C4-2B (cell line): ENCODE data around the gene ADRA1B.

Experiments
- H3K27ac ChIP-seq: fragments of 450-650 bp; 2 replicates; pipeline ENCODE4 v1.5.1; 2017
- ZFX ChIP-seq: fragments of 450-650 bp; IDR thresholded peaks from 2 replicates; pipeline ENCODE4 v1.6.1; 2017
- TF ChIP-seq, protein P1 (sequence below): fragments of 450-650 bp; conservative IDR thresholded peaks from 2 replicates; pipeline ENCODE4 v1.5.1; 2017; ENCODE audit warnings: mild to moderate bottlenecking

Gene ADRA1B

DNA sequence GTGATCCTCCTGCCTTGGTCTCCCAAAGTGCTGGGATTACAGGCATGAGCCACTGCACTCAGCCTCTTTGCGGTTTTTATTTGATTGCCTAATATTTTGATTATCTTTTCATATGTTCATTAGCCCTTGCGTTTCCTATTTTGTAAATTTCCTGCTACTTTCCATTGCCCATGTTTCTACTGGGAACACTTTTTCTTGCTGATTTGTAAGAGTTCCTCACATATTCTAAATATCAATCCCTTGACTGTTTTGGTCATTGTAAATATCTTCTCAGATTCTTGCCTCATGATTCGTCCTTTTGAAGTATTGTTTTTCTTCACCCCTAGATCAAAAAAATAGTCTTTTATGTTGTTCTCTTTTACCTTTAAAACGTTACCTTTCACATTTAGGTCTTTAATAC is 54.8 kb downstream of the ADRA1B start:
- no peak overlapping the region for H3K27ac ChIP-seq
- TF ChIP-seq, protein P1, sequence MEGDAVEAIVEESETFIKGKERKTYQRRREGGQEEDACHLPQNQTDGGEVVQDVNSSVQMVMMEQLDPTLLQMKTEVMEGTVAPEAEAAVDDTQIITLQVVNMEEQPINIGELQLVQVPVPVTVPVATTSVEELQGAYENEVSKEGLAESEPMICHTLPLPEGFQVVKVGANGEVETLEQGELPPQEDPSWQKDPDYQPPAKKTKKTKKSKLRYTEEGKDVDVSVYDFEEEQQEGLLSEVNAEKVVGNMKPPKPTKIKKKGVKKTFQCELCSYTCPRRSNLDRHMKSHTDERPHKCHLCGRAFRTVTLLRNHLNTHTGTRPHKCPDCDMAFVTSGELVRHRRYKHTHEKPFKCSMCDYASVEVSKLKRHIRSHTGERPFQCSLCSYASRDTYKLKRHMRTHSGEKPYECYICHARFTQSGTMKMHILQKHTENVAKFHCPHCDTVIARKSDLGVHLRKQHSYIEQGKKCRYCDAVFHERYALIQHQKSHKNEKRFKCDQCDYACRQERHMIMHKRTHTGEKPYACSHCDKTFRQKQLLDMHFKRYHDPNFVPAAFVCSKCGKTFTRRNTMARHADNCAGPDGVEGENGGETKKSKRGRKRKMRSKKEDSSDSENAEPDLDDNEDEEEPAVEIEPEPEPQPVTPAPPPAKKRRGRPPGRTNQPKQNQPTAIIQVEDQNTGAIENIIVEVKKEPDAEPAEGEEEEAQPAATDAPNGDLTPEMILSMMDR = no peak
- TF ChIP-seq ZFX = no peak

DNA sequence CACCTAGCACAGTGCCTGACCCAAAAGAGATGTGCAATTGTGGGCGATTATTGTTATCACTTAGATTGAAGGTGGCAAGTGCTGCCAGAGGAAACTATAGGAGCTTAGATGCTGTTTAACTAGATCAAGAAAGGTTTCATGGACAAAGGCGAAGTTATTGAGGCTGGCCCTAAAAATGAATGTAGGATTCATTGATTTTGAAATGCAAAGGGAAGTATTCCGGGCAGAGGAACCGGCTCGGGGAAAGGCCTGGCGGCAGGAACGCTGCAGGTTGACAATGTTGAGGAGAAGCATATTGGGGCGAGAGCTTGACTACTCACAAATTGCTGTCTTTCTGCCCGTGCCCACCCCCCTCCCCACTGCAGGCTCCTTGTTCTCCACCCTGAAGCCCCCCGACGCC is 55.2 kb downstream of the ADRA1B start:
- TF ChIP-seq, protein P1 = no peak
- no peak for TF ChIP-seq ZFX
- no peak overlapping the region for H3K27ac ChIP-seq

DNA sequence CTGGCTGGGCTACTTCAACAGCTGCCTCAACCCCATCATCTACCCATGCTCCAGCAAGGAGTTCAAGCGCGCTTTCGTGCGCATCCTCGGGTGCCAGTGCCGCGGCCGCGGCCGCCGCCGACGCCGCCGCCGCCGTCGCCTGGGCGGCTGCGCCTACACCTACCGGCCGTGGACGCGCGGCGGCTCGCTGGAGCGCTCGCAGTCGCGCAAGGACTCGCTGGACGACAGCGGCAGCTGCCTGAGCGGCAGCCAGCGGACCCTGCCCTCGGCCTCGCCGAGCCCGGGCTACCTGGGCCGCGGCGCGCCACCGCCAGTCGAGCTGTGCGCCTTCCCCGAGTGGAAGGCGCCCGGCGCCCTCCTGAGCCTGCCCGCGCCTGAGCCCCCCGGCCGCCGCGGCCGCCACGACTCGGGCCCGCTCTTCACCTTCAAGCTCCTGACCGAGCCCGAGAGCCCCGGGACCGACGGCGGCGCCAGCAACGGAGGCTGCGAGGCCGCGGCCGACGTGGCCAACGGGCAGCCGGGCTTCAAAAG is 55.7 kb downstream of the ADRA1B start:
- no peak overlapping the region for H3K27ac ChIP-seq
- TF ChIP-seq, protein P1 = no peak
- no peak for TF ChIP-seq ZFX

DNA sequence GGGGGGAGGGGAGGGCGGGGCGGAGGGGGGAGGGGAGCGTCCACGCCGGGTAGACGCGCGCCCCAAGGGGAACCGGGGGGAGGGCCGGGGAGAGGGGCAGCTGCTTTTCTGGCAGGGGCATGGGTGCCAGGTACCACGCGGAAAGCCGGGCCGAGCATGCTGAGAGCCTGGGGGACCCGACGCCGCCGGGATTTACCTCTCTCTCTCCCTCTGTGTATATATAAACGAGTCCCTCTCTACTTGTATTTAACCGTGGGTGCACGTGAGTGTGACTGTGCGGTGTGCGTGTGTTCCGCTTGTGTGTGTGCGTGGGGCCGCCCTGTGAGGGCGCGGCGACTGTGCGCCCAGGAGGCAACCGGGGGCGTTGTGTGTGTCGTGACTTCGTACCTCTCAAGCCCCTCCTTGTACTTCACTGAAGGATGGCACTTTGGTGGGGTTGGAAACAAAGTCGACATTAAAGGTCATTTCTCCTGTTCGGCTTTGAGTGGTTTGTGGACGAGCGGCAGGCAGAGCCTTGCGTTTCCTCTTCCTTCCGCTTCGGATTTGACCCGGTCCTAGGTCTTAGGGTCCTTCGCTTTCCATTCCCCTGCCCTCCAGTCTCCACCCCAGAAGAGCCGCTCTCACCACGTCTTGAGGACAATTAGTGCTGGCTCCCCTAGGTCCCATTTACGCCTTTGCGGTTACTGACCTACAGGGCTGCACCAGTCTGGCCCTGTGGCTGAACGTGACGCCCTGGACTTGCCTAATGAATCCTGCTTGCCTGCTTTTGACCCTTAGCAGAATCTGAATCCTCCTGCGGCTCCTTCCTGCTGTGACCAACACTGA is 56.5 kb downstream of the ADRA1B start:
- TF ChIP-seq, protein P1 = no peak
- TF ChIP-seq ZFX = no peak
- no peak overlapping the region for H3K27ac ChIP-seq

DNA sequence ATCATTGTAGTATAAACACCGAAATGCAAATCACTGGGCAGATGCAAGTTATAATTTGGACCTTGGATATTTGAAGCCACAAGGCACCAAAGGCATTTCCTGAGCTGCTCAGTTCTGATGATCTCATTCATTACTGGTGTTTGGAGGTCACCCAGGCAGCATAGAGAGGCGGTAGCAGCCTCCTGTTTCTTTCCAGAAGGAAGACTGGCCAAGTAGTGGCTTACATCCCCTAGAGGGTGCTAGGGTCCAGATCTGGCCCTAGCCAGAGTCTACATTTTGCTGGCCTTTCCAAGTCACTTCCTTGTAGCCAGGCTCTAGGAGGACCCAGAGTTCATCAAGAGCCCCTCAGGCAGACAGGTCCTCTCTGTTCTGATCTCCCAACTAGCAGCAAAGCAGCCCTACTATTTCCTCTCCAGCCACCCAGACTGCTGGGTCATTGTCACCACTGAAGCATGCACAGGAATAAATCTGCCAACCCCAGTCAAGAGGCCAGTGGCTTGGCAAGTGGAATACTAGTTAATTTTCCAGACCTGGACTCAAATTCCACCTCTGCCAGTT is 59.3 kb downstream of the ADRA1B start:
- no peak overlapping the region for H3K27ac ChIP-seq
- TF ChIP-seq, protein P1 = no peak
- TF ChIP-seq ZFX = no peak

DNA sequence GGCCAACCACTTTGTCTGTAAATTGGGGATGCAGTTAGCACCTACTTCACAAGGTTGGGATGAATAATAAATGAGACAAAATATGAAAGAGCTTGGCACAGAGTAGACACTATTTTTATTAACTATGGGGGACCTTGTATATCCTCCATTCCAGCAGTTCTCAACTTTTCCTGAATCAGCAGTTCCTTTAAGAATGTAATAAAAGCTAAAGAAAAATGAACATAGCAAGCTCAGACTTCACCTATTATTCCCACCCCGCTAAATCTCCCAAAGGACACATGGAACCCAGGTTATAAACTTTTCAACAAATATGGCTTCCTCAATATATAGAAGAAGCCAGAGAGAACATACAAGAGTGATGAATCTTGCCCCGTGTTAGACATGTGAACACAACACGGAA is 60.6 kb downstream of the ADRA1B start:
- TF ChIP-seq, protein P1 = no peak
- TF ChIP-seq ZFX = no peak
- H3K27ac ChIP-seq = no peak overlapping the region

DNA sequence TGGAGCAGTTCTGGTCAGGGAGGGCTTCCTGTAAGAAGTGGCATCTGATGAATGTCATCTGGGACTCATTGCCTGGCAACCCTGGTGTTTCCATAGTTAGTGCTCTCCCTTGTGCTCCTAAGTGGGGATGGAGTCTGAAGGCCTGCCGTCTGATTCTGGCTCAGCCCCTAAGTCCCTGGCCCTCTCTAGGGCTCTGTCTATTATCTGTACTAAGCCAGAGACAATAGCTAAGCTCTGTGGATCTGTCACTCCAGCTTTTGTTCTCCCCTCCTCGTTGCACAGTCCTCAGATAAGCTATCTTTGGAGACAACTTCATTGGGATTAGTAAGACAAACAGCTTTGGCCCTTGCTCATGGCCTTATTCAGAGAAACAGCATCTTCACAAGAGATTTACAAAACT is 62.1 kb downstream of the ADRA1B start:
- H3K27ac ChIP-seq = no peak overlapping the region

More for the DNA sequence above, 62.1 kb downstream of the ADRA1B start:
- no peak for TF ChIP-seq ZFX
- TF ChIP-seq, protein P1 = no peak
